Urothelium cell line (cell line): ENCODE results near the gene PHLPP1.
"Not testable (repeated sequence)": the region's sequence is repeated elsewhere in the genome, so short reads cannot be mapped to it uniquely, and the experiment has no call there.

Experiments
- DNase-seq: peaks from one replicate; pipeline ENCODE4 v3.0.0; 2011; ENCODE audit warnings: low spot score, mixed read lengths
- FAIRE-seq: peaks from 2 replicates; lab custom pipeline; 2011; peaks lifted over from hg19 to GRCh38; lab: Jason Lieb, UNC

The PHLPP1 gene

DNA sequence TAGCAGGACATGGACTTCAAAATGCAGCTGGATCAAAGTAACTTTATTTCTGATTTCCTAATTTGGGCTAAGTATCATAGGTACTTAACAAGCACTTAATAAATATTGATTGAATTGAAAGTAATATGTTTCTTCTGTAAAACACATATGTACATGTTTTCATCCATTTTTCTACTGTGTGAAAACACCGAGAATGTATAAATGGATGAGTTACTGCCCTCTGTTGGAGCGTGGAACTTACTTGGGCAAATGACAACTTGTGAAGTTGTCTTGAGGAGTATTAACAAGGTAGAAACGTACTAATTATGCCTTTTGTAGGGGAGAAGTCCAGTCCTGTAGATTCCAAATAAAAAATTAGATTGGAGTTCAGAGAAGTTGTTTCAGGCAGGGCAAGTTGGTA is 87.2 kb downstream of the PHLPP1 start:
- DNase-seq (no peak), FAIRE-seq (no peak)

- DNase-seq, result no peak
- FAIRE-seq, result no peak
Measured at GRCh38 chr18:62807396-62807795, 92.1 kb downstream of the PHLPP1 start.

DNA sequence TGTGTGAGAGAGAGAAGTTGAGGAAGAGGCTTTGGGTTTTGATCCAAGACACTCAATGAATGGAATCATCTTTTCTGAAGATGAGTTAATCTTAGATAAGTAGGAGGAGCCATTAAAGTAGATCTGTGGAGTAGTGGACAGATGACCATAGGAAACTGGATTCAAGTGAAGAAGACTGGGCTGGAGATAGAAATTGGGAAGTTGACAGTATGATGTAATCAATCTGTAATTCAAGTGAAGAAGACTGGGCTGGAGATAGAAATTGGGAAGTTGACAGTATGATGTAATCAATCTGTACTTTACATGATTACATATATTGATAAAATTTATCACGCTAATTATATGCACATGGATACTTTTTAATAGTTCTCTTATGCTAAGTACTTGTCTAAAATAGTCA is 92.8 kb downstream of the PHLPP1 start:
- no peak for DNase-seq
- no peak for FAIRE-seq

- FAIRE-seq, DNase-seq: not testable (repeated sequence)
Measured at GRCh38 chr18:62809445-62809844, 94.1 kb downstream of the PHLPP1 start.

DNA sequence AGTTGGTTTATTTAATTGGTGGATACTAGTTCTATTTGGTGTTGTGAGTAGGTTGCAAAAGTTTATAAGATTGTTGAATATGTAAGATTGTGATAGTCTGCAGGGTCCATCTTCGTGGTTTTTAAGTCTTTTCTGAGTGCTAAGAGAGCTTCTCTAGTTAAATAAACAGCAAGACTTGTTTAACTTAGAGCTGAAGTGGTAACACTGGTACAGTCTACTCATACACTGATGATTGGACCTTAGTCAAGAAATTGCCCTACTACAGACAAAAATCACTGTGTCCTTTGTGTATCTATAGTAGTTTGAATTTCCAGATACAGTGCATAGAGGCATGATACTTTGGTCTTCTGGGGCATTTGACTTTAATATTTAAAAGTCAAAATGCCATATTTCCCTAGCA is 94.6 kb downstream of the PHLPP1 start:
- no peak for DNase-seq
- FAIRE-seq, result no peak

- FAIRE-seq (no peak), DNase-seq (no peak)
Measured at GRCh38 chr18:62810682-62811081, 95.3 kb downstream of the PHLPP1 start.

- no peak for FAIRE-seq
- no peak for DNase-seq
Measured at GRCh38 chr18:62811674-62812073, 96.3 kb downstream of the PHLPP1 start.

- no peak for FAIRE-seq
- DNase-seq, result no peak
Measured at GRCh38 chr18:62812242-62812641, 96.9 kb downstream of the PHLPP1 start.

DNA sequence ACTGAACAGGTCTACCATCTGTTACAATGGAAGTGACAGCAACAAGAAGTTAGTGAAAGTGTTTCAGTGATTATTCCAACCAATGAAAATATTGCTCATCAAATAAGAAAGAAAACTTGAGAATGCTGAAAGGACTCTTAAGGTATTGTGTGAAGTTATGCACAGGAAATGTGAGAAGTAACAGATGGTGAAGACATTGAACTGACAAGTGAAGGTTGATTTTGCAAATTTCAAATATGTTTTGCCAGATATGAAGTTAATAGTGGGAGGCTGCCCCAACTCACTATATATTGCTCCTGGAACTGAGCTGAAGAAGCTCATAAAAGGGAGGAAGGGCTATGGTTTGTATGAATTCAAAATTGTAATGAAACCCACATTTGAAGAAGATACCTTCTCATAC is 97.5 kb downstream of the PHLPP1 start:
- FAIRE-seq, result no peak
- no peak for DNase-seq

GRCh38 chr18:62814132-62814759 is 98.9 kb downstream of the PHLPP1 start:
- DNase-seq (no peak), FAIRE-seq (no peak)

- FAIRE-seq, result no peak
Measured at GRCh38 chr18:62825382-62825781, 110.0 kb downstream of the PHLPP1 start.

GRCh38 chr18:62827397-62827796 is 112.1 kb downstream of the PHLPP1 start:
- FAIRE-seq, result no peak
- DNase-seq, result no peak

More at GRCh38 chr18:62825382-62825781, 110.0 kb downstream of the PHLPP1 start:
- DNase-seq, result no peak

- no peak for DNase-seq
- no peak for FAIRE-seq
Measured at GRCh38 chr18:62828091-62828640, 112.8 kb downstream of the PHLPP1 start.

DNA sequence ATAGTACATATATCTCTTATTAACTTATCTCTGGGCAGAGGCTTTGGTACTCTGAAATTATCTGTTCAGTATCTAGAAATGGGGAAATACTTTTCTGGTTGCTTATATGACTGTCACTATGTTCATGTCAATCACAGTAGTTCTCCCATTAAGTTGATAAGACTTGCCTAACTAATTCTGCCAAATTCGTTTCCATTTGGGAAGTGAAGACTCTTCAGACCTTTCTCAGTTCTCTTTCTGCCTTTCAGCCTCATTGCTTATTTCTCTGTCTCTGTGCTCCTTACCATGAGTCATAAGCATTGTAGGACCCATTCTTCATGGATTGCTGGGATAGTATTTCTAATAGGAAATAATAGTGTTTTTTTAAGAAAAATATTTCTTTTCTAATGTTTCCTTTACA is 113.5 kb downstream of the PHLPP1 start:
- DNase-seq (no peak), FAIRE-seq (no peak)

DNA sequence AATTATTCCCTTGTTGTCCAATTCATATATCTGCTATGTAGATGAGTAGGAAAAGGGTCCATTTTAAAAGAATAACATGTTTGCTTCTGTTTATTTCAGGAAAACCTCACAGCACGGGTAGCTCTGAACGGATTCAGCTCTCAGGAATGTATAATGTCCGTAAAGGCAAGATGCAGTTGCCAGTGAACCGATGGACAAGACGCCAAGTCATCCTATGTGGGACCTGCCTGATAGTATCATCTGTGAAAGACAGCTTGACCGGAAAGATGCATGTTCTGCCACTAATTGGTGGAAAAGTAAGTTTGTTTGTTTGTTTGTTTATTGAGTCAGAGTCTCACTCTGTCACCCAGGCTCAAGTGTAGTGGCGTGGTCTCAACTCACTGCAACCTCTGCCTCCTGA is 114.6 kb downstream of the PHLPP1 start:
- no peak for FAIRE-seq

GRCh38 chr18:62832282-62832681 is 116.9 kb downstream of the PHLPP1 start:
- FAIRE-seq, result no peak

More for the DNA sequence above, 114.6 kb downstream of the PHLPP1 start:
- DNase-seq, result no peak

GRCh38 chr18:62833494-62833893 is 118.2 kb downstream of the PHLPP1 start:
- DNase-seq (no peak), FAIRE-seq (no peak)

More at GRCh38 chr18:62832282-62832681, 116.9 kb downstream of the PHLPP1 start:
- DNase-seq, result no peak

- no peak for FAIRE-seq
- DNase-seq, result no peak
Measured at GRCh38 chr18:62834715-62835114, 119.4 kb downstream of the PHLPP1 start.

GRCh38 chr18:62837011-62837410 is 121.7 kb downstream of the PHLPP1 start:
- FAIRE-seq, result no peak
- DNase-seq, result no peak

- no peak for DNase-seq
Measured at GRCh38 chr18:62838475-62839098, 123.2 kb downstream of the PHLPP1 start.

GRCh38 chr18:62839874-62840713 is 124.8 kb downstream of the PHLPP1 start:
- FAIRE-seq (no peak), DNase-seq (no peak)

More at GRCh38 chr18:62838475-62839098, 123.2 kb downstream of the PHLPP1 start:
- FAIRE-seq, result no peak
